ENCODE data around the gene SSNA1.

SSNA1 gene

GRCh38 chr9:137156567-137157375 is 31.7 kb upstream of the SSNA1 start:
- DNase-seq = peak; percentile 88

GRCh38 chr9:137157618-137158415 is 30.7 kb upstream of the SSNA1 start:
- no peak for DNase-seq

- DNase-seq = no peak
Measured at GRCh38 chr9:137158625-137159024, 29.9 kb upstream of the SSNA1 start.

DNA sequence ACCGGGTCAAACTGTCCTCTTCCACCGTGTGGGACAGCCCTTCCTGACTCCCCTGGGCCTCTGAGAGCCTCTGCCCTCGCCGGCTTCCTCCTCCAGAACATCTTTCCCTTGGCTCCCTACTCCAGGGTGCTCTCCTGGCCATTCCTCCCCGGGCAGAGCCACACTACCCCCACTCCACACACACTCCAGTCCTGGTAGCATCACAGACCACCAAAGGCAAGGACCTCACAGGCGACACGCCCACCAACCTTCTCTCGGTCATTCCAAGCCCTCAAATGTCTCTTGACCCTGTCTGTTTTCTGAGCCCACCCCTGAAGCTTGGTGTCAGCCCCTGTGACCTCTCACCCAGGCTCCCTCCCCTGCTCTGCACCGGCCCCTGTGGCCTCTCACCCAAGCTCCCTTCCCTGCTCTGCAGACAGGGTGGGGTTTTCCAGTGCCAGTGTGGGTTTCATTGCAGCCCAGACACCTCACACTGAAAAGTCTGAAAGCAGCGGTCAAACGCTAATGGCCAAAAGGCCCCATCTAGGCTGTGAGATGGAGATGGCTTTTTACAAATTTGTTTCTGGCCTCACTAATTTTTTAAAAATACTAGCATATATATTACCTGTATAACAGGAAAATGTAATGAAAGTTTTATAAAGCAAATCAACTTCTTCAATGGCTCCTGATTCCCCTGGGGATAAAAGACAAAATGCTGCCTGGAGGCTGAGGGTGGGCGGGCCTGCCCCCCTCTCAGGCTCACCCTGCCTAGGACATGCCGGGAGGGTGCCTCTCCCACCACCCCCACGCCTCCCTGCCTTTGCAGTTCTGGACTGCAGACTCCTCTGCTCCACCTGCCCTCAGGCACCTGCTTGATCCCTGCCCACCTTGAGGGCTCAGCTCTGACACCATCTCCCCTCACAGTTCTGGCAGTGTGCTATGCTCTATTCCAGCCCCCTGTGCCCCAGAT is 29.1 kb upstream of the SSNA1 start:
- no peak for DNase-seq

DNA sequence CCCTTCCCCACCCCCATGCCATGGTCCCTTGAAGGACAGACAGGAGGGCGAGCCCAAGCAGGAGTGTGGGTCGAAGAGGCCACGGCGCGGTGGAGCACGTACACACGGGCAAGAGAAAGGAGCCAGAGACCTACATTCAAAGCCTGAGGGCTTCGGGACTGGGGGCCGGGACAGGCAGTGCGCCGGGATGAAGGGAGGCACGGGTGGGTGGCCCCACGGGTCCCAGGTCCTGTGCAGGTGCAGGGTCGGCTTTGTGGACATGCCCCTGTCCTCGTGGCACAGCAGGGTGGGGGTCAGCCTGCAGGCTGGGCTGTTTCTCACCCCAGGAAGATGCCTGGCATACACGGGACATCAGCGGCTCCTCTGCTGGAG is 28.4 kb upstream of the SSNA1 start:
- no peak for DNase-seq

DNA sequence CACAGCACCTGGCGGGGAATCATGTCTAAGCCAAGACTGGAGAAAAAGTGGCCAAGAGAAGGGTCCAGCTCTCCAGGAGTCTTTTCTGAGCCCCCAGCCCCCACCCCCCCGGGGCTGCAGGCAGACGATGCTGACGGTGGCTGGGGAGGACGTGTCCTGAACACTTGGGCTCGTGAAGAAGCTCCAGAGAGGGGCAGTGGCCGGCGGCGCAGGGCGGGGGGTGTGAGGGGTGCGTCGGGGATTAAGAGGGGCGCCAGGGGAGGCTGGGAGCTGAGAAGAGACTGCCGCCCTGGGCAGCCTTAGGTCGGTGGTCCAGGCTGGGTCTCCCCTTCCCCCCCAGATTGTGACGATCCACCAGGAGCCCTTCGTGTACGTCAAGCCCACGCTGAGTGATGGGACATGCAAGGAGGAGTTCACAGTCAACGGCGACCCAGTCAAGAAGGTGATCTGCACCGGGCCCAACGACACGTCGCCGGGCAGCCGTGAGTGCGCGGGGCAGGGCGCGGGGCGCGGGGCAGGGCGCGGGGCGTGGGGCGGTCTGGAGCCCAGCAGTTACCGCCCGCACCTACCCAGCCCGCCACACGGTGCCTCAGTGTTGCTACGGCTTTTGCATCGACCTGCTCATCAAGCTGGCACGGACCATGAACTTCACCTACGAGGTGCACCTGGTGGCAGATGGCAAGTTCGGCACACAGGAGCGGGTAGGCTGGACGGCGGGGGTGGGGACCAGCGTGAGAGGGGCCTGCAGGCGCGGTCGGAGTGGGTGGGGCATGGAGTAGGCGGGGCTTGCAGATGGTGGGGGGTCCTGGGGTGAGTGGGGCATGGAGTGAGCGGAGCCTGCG is 27.5 kb upstream of the SSNA1 start:
- no peak for DNase-seq

DNA sequence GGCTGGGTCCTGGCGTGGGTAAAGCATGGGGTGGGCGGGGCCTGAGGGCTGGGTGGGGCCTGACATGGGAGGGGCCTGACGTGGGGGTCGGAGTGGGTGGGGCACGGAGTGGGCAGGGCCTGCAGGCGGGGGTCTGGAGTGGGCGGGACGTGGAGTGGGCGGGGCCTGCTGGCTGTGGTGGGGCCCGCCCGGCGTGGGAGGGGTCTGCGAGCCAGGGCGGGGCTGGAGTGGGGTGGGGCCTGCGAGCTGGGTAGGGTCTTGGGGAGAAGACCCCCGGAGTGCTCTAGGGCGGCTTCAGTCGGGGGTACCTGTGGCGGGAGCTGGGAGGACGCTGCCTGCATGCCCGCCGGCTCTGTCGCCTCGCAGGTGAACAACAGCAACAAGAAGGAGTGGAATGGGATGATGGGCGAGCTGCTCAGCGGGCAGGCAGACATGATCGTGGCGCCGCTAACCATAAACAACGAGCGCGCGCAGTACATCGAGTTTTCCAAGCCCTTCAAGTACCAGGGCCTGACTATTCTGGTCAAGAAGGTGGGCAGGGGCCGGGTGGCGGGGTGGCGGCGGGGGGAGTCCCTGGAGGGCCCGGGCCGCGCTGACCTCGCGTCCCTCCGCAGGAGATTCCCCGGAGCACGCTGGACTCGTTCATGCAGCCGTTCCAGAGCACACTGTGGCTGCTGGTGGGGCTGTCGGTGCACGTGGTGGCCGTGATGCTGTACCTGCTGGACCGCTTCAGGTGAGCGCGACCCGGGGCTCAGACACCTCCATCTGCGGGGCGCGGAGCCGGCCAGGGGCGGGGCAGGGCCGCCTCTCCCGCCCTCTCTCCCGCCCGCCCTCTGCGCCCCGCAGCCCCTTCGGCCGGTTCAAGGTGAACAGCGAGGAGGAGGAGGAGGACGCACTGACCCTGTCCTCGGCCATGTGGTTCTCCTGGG is 26.7 kb upstream of the SSNA1 start:
- no peak for DNase-seq

DNA sequence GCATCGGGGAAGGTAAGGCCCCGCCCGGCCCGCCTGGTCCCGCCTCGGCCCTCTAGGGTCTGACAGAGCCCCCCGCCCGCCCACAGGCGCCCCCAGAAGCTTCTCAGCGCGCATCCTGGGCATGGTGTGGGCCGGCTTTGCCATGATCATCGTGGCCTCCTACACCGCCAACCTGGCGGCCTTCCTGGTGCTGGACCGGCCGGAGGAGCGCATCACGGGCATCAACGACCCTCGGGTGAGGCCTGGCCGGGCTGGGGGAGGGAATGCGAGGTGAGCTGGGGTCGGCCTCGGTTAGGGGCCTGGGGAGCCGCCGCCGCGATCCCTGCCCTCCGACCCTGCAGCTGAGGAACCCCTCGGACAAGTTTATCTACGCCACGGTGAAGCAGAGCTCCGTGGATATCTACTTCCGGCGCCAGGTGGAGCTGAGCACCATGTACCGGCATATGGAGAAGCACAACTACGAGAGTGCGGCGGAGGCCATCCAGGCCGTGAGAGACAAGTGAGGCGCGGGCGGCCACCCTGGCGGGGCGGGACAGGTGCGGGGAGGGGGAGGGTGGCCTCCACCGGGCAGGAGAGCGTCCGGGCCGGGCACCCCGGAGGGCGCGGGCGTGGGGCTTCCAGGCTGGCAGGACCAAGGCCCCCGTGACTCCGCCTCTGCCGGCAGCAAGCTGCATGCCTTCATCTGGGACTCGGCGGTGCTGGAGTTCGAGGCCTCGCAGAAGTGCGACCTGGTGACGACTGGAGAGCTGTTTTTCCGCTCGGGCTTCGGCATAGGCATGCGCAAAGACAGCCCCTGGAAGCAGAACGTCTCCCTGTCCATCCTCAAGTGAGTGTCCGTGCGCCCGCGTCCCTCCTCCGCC is 25.7 kb upstream of the SSNA1 start:
- no peak for DNase-seq

GRCh38 chr9:137163365-137163715 is 25.1 kb upstream of the SSNA1 start:
- no peak for DNase-seq

- no peak for DNase-seq
Measured at GRCh38 chr9:137163805-137164204, 24.7 kb upstream of the SSNA1 start.

DNA sequence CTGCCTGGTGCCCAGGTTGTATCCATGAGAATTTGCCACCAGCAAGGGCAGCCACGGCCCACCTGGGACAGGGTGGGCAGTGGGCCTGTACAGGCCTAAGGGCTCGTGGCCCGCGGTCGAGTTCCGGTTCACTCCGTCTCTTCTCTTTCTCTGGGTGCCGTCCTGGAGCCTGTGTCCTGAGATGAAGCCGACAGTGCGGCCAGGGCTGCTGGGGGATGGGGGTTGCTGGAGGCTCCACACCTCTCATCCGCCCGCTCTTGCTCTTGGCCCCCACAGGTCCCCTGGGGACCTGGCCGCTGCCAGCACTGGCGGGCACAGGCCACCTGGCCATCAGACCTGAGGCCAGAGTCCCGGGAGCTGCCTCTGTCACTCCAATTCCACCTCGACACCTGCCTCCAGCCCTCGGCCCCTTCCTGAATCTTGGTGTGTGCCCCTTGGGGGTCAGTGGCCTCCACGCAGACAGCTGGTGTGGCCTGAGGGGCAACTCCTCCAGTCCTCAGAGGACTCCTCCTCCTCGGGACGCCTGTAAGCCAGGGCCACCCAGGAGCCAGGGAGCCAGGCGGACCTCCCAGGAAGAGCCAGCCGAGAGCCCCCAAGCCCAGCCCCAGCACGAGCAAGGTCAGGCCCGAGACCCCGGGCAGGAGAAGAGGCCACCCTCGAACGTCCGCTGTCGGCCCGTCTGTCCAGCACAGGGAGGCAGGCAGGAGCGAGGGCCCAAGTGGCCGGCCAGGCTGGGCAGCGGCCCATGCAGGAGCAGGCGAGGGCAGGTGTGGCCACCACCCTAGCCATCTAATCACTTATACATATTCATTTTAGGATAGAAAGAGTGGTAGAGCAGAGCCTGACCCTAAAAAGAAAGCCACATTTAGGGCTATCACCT is 23.9 kb upstream of the SSNA1 start:
- no peak for DNase-seq

GRCh38 chr9:137165250-137165836 is 23.1 kb upstream of the SSNA1 start:
- DNase-seq = no peak

DNA sequence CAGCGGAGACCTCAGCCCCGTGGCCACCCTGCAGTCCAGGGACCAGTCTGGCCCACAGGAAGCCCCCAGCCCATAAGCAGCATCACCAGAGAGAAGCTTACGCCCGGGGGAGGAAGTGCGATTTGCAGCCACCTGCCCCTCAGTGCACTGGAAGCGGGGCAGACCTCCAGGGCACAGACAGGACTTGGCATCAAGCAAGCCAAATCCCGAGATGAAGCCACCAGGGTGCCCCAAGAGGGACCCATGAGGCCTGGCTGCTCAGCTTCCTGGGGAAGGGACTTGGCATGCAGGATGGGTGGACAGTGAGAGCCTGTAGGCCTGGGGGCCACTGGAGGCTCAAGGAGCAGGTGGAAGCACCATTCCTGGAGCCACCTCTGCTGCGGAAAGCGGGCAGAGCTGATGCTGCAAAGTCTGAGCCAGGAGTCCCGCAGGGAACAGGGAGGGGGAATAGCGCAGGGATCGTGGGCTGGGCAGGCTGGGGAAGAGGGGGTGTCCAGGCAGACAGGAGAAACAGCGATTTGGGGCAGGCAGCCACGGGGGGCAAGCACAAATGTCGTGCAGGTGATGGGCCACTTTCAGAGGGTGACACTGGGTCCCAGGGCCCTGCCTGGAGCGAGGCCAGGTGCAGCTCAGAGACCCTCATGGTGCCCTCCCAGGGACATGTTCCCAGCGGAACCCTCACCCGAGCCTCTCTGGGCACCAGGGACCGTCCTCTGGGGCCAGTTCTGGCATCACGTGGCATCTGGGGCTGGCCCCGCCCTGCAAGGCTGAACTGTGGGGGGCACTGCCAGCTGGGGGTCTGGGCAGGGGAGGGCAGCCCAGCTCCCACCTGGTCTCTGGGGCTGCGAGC is 21.9 kb upstream of the SSNA1 start:
- DNase-seq = no peak

DNA sequence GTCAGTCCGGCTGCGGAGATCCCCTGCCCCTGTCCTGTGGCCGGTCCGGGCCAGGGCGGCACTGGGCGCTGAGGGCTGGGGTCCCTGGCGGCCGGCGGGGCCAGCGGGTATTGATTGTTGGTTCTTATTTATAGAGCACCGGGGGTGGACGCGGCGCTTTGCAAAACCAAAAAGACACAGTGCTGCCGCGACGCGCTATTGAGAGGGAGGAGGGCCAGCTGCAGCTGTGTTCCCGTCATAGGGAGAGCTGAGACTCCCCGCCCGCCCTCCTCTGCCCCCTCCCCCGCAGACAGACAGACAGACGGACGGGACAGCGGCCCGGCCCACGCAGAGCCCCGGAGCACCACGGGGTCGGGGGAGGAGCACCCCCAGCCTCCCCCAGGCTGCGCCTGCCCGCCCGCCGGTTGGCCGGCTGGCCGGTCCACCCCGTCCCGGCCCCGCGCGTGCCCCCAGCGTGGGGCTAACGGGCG is 21.2 kb upstream of the SSNA1 start:
- no peak for DNase-seq

GRCh38 chr9:137167747-137168572 is 20.5 kb upstream of the SSNA1 start:
- no peak for DNase-seq

GRCh38 chr9:137168573-137168903 is 19.9 kb upstream of the SSNA1 start:
- DNase-seq = no peak
